ENCODE measurements around the gene PHF21A.

PHF21A gene

DNA sequence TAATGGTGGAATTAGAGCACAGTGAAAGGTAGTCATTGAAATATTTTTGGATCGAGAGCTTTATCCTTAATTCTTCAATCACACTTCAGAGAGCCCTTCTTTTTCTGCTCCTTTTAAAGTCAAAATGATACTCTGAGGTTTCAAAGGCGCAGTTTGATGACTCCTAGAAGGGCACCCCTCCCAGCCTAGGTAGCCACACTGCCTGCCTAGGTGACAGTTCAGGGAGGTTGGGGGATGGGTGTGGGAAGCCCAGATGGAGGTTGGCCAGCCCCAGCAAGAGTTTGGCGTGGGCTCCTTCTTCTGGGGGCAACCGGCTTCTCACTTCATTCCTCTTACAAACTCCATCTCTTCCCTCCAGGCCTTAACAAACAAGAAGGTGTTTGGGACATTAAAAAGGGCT lies 28.6 kb upstream of the PHF21A start:
- Histone ChIP-seq H3K36me3 (no peaks in the 10 kb centered on the region), H3K4me3 (ENCODE audit: low read depth in 1 of 2, low read length in 1 of 2) (no peak overlapping the region), H3K9me3 (no peaks in the 10 kb centered on the region), H3K4me1 (ENCODE audit: control insufficient read depth in 1 of 2, insufficient read depth in 1 of 2, low read depth in 1 of 2, low read length in 1 of 2) (no peaks in the 10 kb centered on the region), H3K27me3 (peaks cover 51% of the 10 kb centered on the region), H3K27ac (no peak overlapping the region)
- TF ChIP-seq, protein P1, sequence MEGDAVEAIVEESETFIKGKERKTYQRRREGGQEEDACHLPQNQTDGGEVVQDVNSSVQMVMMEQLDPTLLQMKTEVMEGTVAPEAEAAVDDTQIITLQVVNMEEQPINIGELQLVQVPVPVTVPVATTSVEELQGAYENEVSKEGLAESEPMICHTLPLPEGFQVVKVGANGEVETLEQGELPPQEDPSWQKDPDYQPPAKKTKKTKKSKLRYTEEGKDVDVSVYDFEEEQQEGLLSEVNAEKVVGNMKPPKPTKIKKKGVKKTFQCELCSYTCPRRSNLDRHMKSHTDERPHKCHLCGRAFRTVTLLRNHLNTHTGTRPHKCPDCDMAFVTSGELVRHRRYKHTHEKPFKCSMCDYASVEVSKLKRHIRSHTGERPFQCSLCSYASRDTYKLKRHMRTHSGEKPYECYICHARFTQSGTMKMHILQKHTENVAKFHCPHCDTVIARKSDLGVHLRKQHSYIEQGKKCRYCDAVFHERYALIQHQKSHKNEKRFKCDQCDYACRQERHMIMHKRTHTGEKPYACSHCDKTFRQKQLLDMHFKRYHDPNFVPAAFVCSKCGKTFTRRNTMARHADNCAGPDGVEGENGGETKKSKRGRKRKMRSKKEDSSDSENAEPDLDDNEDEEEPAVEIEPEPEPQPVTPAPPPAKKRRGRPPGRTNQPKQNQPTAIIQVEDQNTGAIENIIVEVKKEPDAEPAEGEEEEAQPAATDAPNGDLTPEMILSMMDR (IDR thresholded peaks at IDR 0.05) = no peak

DNA sequence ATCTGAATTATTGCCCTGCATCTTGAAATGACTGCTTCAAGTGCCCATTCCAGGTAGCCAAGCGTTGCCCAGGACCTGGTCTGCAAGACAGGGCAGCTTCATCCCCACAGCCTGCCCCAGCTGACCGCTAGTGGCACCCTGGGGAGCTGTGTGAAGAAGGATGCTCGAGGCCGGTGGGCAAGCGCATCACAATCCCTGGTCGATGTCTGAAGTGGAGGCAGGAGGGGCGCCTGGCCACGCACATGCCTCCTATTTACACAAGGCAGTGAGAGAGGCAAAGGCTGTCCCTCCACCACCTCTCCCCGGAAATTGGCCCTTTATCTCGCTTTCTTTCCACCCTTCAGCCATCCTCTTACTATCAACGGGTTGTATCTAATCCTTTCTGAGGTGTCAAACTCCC lies 28.1 kb upstream of the PHF21A start:
- Histone ChIP-seq H3K36me3 (no peaks in the 10 kb centered on the region), H3K27me3 (peaks cover 51% of the 10 kb centered on the region), H3K4me3 (ENCODE audit: low read depth in 1 of 2, low read length in 1 of 2) (no peak overlapping the region), H3K4me1 (ENCODE audit: control insufficient read depth in 1 of 2, insufficient read depth in 1 of 2, low read depth in 1 of 2, low read length in 1 of 2) (no peaks in the 10 kb centered on the region), H3K9me3 (no peaks in the 10 kb centered on the region), H3K27ac (no peak overlapping the region)
- TF ChIP-seq, protein P1 (IDR thresholded peaks at IDR 0.05) = no peak

DNA sequence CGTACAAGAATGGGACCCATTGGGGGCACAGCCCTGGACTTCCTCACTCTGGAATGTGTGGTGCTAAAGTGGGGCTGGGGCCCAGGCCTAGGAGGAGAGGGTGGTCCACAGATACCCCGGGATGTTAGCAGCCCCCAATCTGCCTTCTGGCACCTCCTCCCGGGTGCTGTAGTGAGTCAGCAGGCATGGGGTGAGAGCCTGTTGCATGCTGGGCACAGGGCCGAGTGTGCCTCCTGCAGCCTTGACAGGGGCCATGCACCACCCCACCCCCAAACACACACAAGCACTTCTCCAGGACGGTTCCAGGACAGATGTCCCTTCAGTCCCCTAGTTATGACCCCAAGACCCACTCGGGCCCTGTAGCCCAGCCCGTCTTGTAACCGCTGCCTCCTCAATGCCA lies 23.5 kb upstream of the PHF21A start:
- Histone ChIP-seq H3K4me3 (ENCODE audit: low read depth in 1 of 2, low read length in 1 of 2) (no peak overlapping the region), H3K9me3 (no peaks in the 10 kb centered on the region), H3K27ac (no peak overlapping the region), H3K4me1 (ENCODE audit: control insufficient read depth in 1 of 2, insufficient read depth in 1 of 2, low read depth in 1 of 2, low read length in 1 of 2) (no peaks in the 10 kb centered on the region), H3K27me3 (peaks cover 48% of the 10 kb centered on the region), H3K36me3 (no peaks in the 10 kb centered on the region)
- TF ChIP-seq, protein P1 (IDR thresholded peaks at IDR 0.05) = no peak

DNA sequence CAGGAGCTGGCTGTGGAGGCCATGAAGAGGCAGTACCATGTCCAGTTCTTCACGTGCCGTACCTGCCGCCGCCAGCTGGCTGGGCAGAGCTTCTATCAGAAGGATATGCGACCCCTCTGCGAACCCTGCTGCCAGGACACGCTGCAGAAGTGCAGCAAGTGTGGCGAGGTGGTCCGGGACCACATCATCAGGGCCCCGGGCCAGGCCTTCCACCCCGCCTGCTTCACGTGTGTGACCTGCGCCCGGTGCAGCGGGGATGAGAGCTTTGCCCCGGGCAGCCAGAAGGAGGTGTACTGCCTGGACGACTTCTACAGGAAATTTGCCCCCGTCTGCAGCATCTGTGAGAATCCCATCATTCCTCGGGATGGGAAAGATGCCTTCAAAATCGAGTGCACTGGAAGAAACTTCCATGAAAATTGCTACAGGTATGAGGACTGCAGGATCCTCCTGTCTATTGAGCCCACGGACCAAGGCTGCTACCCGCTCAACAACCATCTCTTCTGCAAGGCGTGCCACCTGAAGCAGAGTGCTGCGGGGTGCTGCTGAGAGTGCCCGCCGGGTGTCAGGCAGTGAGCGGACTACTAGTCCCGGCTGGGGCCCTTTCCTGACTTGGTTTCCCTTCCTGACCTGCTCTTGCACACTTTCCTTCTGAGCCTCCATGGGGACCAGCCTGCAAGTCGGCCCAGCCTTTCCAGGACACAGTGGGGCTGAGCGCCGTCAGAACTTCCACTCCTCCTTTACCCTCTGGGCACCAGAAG lies 22.0 kb upstream of the PHF21A start:
- TF ChIP-seq, protein P1 (IDR thresholded peaks at IDR 0.05) = no peak
- peaks cover 47% of the 10 kb centered on the region for H3K27me3 ChIP-seq
- H3K36me3 ChIP-seq = no peaks in the 10 kb centered on the region
- no peak overlapping the region for H3K4me3 ChIP-seq (ENCODE audit: low read depth in 1 of 2, low read length in 1 of 2)
- no peaks in the 10 kb centered on the region for H3K4me1 ChIP-seq (ENCODE audit: control insufficient read depth in 1 of 2, insufficient read depth in 1 of 2, low read depth in 1 of 2, low read length in 1 of 2)
- no peak overlapping the region for H3K27ac ChIP-seq
- no peaks in the 10 kb centered on the region for H3K9me3 ChIP-seq

DNA sequence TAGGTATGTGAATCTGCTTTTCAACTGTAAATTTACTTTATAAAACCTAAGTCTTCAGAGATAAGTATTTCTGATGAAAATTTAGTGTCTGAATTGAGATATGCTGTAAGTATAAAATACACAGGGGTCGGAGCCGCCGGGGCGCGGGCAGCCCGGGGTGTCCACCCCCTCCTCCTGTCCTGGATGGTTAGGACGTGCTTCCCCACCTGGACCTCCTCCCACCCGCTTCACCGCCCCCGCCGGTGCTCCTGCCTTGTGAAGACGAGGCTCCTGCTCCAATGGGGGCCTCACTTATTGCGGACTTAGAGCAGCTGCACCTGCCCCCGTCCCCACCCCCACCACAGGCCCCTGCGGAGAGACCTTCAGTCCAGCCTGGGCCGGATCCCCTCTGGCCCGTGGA lies 21.3 kb upstream of the PHF21A start:
- TF ChIP-seq, protein P1 (IDR thresholded peaks at IDR 0.05) = no peak
- Histone ChIP-seq H3K36me3 (no peaks in the 10 kb centered on the region), H3K27me3 (peaks cover 44% of the 10 kb centered on the region), H3K4me3 (ENCODE audit: low read depth in 1 of 2, low read length in 1 of 2) (no peak overlapping the region), H3K4me1 (ENCODE audit: control insufficient read depth in 1 of 2, insufficient read depth in 1 of 2, low read depth in 1 of 2, low read length in 1 of 2) (no peaks in the 10 kb centered on the region), H3K27ac (no peak overlapping the region), H3K9me3 (no peaks in the 10 kb centered on the region)

All from neutrophil (primary cell).